Measurements from ENCODE around the gene RERE.

- no peak for TF ChIP-seq CTCF (IDR thresholded peaks at IDR 0.05)
- TF ChIP-seq POLR2AphosphoS5 (IDR thresholded peaks at IDR 0.05; ENCODE audit: low read depth, low read length), result no peak
- no peak for TF ChIP-seq SIN3A (IDR thresholded peaks at IDR 0.05; ENCODE audit: borderline replicate concordance, insufficient read depth, low read depth, low read length)
- TF ChIP-seq, protein P1, sequence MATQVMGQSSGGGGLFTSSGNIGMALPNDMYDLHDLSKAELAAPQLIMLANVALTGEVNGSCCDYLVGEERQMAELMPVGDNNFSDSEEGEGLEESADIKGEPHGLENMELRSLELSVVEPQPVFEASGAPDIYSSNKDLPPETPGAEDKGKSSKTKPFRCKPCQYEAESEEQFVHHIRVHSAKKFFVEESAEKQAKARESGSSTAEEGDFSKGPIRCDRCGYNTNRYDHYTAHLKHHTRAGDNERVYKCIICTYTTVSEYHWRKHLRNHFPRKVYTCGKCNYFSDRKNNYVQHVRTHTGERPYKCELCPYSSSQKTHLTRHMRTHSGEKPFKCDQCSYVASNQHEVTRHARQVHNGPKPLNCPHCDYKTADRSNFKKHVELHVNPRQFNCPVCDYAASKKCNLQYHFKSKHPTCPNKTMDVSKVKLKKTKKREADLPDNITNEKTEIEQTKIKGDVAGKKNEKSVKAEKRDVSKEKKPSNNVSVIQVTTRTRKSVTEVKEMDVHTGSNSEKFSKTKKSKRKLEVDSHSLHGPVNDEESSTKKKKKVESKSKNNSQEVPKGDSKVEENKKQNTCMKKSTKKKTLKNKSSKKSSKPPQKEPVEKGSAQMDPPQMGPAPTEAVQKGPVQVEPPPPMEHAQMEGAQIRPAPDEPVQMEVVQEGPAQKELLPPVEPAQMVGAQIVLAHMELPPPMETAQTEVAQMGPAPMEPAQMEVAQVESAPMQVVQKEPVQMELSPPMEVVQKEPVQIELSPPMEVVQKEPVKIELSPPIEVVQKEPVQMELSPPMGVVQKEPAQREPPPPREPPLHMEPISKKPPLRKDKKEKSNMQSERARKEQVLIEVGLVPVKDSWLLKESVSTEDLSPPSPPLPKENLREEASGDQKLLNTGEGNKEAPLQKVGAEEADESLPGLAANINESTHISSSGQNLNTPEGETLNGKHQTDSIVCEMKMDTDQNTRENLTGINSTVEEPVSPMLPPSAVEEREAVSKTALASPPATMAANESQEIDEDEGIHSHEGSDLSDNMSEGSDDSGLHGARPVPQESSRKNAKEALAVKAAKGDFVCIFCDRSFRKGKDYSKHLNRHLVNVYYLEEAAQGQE (IDR thresholded peaks at IDR 0.05; ENCODE audit: insufficient read depth in 1 of 2, low read depth in 2 of 2, low read length in 1 of 2), result no peak
- TF ChIP-seq TCF7L2 (IDR thresholded peaks at IDR 0.05; ENCODE audit: low read depth, low read length), result no peak
These were observed 30.2 kb downstream of the RERE start for GRCh38 chr1:8787218-8787617.

All from Panc1 (cell line).